ENCODE measurements around the gene DDIT4. TPM values are rescaled to one million over a fixed set of nuclear protein-coding genes. Genes with fewer than 3 reads are reported as not detected.

The DDIT4 gene
- total and polyA plus RNA-seq, 7 experiments from 2014 or later = 25.4 to 335 (median 135) TPM

DNA sequence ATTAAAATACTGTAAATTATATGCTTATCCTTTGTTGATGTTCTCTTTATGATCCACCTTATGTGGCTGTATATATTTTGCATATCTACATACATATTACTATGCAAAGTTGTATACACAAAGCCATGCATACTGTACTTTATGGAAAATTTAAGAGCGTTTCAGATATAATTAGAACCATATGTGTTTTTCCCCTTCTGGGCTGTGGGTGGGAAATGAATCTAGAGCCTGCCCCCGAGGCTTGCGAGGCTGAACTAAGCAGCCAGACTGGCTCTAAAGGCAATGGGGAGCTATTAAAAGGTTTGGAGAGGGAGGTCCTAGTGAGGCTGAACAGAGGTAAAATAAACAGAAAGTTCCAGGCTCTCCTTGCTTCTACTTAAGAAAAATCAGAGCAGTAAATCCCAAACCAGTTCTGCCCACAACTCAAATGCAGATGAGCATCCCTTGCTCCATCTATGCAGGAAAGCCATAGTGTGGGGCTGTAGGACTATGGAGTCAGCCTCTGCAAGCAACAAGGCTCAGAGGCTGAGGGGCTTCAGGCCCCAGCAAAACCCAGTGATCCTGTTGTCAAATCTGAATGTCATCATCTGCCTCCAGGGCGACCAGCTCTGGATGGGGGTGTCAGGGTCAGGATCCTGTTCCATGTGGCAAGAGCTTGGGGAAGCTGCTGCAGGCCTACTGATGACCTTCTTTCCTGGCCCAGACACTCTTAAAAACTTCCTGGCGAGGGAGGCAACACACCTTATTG is 14.1 kb upstream of the DDIT4 start:
- H3K27ac Mint-ChIP-seq = peak overlapping the region; percentile 87 to 97 (median 94)
- Histone ChIP-seq H3K9me3 (ENCODE audit: control insufficient read depth in 2 of 3, low read length in 3 of 3) (no peaks in the 10 kb centered on the region), H3K27me3 (ENCODE audit: control insufficient read depth in 2 of 2, insufficient read depth in 2 of 2, low read length in 2 of 2) (no peaks in the 10 kb centered on the region), H3K27ac (ENCODE audit: low read depth, low read length) (peak overlapping the region; percentile 78), H3K36me3 (ENCODE audit: control insufficient read depth in 2 of 3, insufficient read depth in 3 of 3, low read length in 3 of 3) (no peaks in the 10 kb centered on the region), H3K4me3 (ENCODE audit: low read length) (peak overlapping the region; percentile 68), H3K4me1 (ENCODE audit: control insufficient read depth in 2 of 2, insufficient read depth in 2 of 2, low read length in 2 of 2) (peaks cover 48 to 74% of the 10 kb centered on the region in 2 donors)
- no peaks in the 10 kb centered on the region for H3K27me3 Mint-ChIP-seq
- ATAC-seq = no peak
- CTCF ChIA-PET = interaction anchor here (0.6 to 9.3 kb wide), 8 partner anchors 11 to 171 kb away, joined by 3 to 46 read pairs (median 4); partner anchors contain the start of gene DDIT4
- H3K9me3 Mint-ChIP-seq = no peaks in the 10 kb centered on the region
- intact Hi-C loops (cut with micrococcal nuclease) = loop anchor here (1.0 to 5.0 kb wide), 5 partner anchors 11 to 407 kb away; partner anchors contain the start of genes PSAP (in 1 of the 2) and SPOCK2 (in 1 of the 2)
- H3K4me3 Mint-ChIP-seq = peak overlapping the region; percentile 83 to 93 (median 90)
- POLR2A ChIA-PET = interaction anchor here (0.7 to 18.6 kb wide), 14 partner anchors 12 to 152 kb away, joined by 3 to 219 read pairs (median 8); partner anchors contain the start of genes ANAPC16, ASCC1 and DDIT4
- no peak for DNase-seq
- H3K36me3 Mint-ChIP-seq = no peaks in the 10 kb centered on the region
- peaks cover 37 to 84% (median 72%) of the 10 kb centered on the region in 7 donors for H3K4me1 Mint-ChIP-seq

GRCh38 chr10:72260239-72260975 is 13.3 kb upstream of the DDIT4 start:
- H3K27me3 Mint-ChIP-seq = no peaks in the 10 kb centered on the region
- H3K4me1 Mint-ChIP-seq = peaks cover 32 to 82% (median 69%) of the 10 kb centered on the region in 7 donors
- CTCF ChIA-PET = interaction anchor here (0.7 to 9.3 kb wide), 7 partner anchors 10 to 80 kb away, joined by 3 to 46 read pairs (median 4); partner anchors contain the start of gene DDIT4
- Histone ChIP-seq H3K4me1 (ENCODE audit: control insufficient read depth in 2 of 2, insufficient read depth in 2 of 2, low read length in 2 of 2) (peaks cover 47 to 66% of the 10 kb centered on the region in 2 donors), H3K4me3 (ENCODE audit: low read length) (peak overlapping the region; percentile 68), H3K36me3 (ENCODE audit: control insufficient read depth in 2 of 3, insufficient read depth in 3 of 3, low read length in 3 of 3) (no peaks in the 10 kb centered on the region), H3K27me3 (ENCODE audit: control insufficient read depth in 2 of 2, insufficient read depth in 2 of 2, low read length in 2 of 2) (no peaks in the 10 kb centered on the region), H3K27ac (ENCODE audit: low read depth, low read length) (peak overlapping the region; percentile 78), H3K9me3 (ENCODE audit: control insufficient read depth in 2 of 3, low read length in 3 of 3) (no peaks in the 10 kb centered on the region)
- peak overlapping the region; percentile 83 to 93 (median 90) for H3K4me3 Mint-ChIP-seq
- H3K9me3 Mint-ChIP-seq = no peaks in the 10 kb centered on the region
- DNase-seq (peak in 8 of 9 donors; percentile 55 to 89 (median 66)), ATAC-seq (peak; percentile 85)
- no peaks in the 10 kb centered on the region for H3K36me3 Mint-ChIP-seq
- H3K27ac Mint-ChIP-seq = peak overlapping the region; percentile 87 to 97 (median 94)
- intact Hi-C loops (cut with micrococcal nuclease) = loop anchor here (1.0 to 5.0 kb wide), 5 partner anchors 12 to 408 kb away; partner anchors contain the start of genes PSAP (in 1 of the 2) and SPOCK2 (in 1 of the 2)
- POLR2A ChIA-PET = interaction anchor here (0.7 to 18.6 kb wide), 17 partner anchors 13 to 167 kb away, joined by 3 to 219 read pairs (median 5); partner anchors contain the start of genes ANAPC16, ASCC1 and DDIT4

- peak overlapping the region; percentile 78 for H3K27ac ChIP-seq (ENCODE audit: low read depth, low read length)
- no peaks in the 10 kb centered on the region for H3K9me3 ChIP-seq (ENCODE audit: control insufficient read depth in 2 of 3, low read length in 3 of 3)
- no peaks in the 10 kb centered on the region for H3K27me3 ChIP-seq (ENCODE audit: control insufficient read depth in 2 of 2, insufficient read depth in 2 of 2, low read length in 2 of 2)
- Mint-ChIP-seq H3K27me3 (no peaks in the 10 kb centered on the region), H3K27ac (peak overlapping the region; percentile 87 to 97 (median 94)), H3K9me3 (no peaks in the 10 kb centered on the region), H3K36me3 (no peaks in the 10 kb centered on the region), H3K4me1 (peaks cover 28 to 81% (median 65%) of the 10 kb centered on the region in 7 donors), H3K4me3 (peak overlapping the region; percentile 83 to 93 (median 90))
- ATAC-seq = peak; percentile 40
- no peaks in the 10 kb centered on the region for H3K36me3 ChIP-seq (ENCODE audit: control insufficient read depth in 2 of 3, insufficient read depth in 3 of 3, low read length in 3 of 3)
- POLR2A ChIA-PET = interaction anchor here (0.6 to 18.6 kb wide), 16 partner anchors 12 to 167 kb away, joined by 3 to 219 read pairs (median 4); partner anchors contain the start of genes ANAPC16, ASCC1 and DDIT4
- H3K4me1 ChIP-seq (ENCODE audit: control insufficient read depth in 2 of 2, insufficient read depth in 2 of 2, low read length in 2 of 2) = peaks cover 45 to 59% of the 10 kb centered on the region in 2 donors
- CTCF ChIA-PET = interaction anchor here (1.3 to 9.3 kb wide), 4 partner anchors 10 to 14 kb away, joined by 3 to 46 read pairs (median 6); partner anchors contain the start of gene DDIT4
- intact Hi-C loops (cut with micrococcal nuclease) = loop anchor here (1.0 to 5.0 kb wide), 8 partner anchors 12 to 409 kb away; partner anchors contain the start of genes DDIT4 (in 2 of the 2), ANAPC16 (in 1 of the 2), ASCC1 (in 1 of the 2) and PSAP (in 1 of the 2)
- DNase-seq = peak in 6 of 9 donors; percentile 50 to 71 (median 58)
- H3K4me3 ChIP-seq (ENCODE audit: low read length) = peak overlapping the region; percentile 68
Observed at GRCh38 chr10:72260976-72261783, 12.5 kb upstream of the DDIT4 start.

GRCh38 chr10:72261784-72262404 is 11.8 kb upstream of the DDIT4 start:
- intact Hi-C loops (cut with micrococcal nuclease) = loop anchor here (1.0 to 5.0 kb wide), 8 partner anchors 11 to 410 kb away; partner anchors contain the start of genes DDIT4 (in 2 of the 2), ANAPC16 (in 1 of the 2), ASCC1 (in 1 of the 2) and PSAP (in 1 of the 2)
- no peaks in the 10 kb centered on the region for H3K36me3 ChIP-seq (ENCODE audit: control insufficient read depth in 2 of 3, insufficient read depth in 3 of 3, low read length in 3 of 3)
- no peak for ATAC-seq
- H3K27me3 ChIP-seq (ENCODE audit: control insufficient read depth in 2 of 2, insufficient read depth in 2 of 2, low read length in 2 of 2) = no peaks in the 10 kb centered on the region
- Mint-ChIP-seq H3K4me3 (peak overlapping the region; percentile 83 to 93 (median 90)), H3K36me3 (no peaks in the 10 kb centered on the region), H3K27ac (peak overlapping the region; percentile 87 to 97 (median 94)), H3K9me3 (no peaks in the 10 kb centered on the region), H3K27me3 (no peaks in the 10 kb centered on the region), H3K4me1 (peaks cover 26 to 74% (median 61%) of the 10 kb centered on the region in 7 donors)
- peak overlapping the region; percentile 78 for H3K27ac ChIP-seq (ENCODE audit: low read depth, low read length)
- no peaks in the 10 kb centered on the region for H3K9me3 ChIP-seq (ENCODE audit: control insufficient read depth in 2 of 3, low read length in 3 of 3)
- peaks cover 45 to 54% of the 10 kb centered on the region in 2 donors for H3K4me1 ChIP-seq (ENCODE audit: control insufficient read depth in 2 of 2, insufficient read depth in 2 of 2, low read length in 2 of 2)
- ChIA-PET CTCF (interaction anchor here (0.6 to 9.3 kb wide), 2 partner anchors 13 to 65 kb away, joined by 3 to 46 read pairs; partner anchors contain the start of gene DDIT4), POLR2A (interaction anchor here (2.3 to 18.6 kb wide), 4 partner anchors 11 to 72 kb away, joined by 10 to 219 read pairs (median 27); partner anchors contain the start of gene DDIT4)
- DNase-seq = no peak
- H3K4me3 ChIP-seq (ENCODE audit: low read length) = peak overlapping the region; percentile 68

- H3K36me3 Mint-ChIP-seq = no peaks in the 10 kb centered on the region
- CTCF ChIA-PET = interaction anchor here (0.5 to 9.3 kb wide), 6 partner anchors 9 to 367 kb away, joined by 3 to 46 read pairs (median 4); partner anchors contain the start of gene DDIT4
- peaks cover 41 to 46% of the 10 kb centered on the region in 2 donors for H3K4me1 ChIP-seq (ENCODE audit: control insufficient read depth in 2 of 2, insufficient read depth in 2 of 2, low read length in 2 of 2)
- peak overlapping the region; percentile 10 to 83 (median 70) for H3K4me3 Mint-ChIP-seq
- no peaks in the 10 kb centered on the region for H3K9me3 Mint-ChIP-seq
- no peaks in the 10 kb centered on the region for H3K9me3 ChIP-seq (ENCODE audit: control insufficient read depth in 2 of 3, low read length in 3 of 3)
- POLR2A ChIA-PET = interaction anchor here (0.7 to 18.6 kb wide), 9 partner anchors 9 to 72 kb away, joined by 3 to 219 read pairs (median 3); partner anchors contain the start of genes ANAPC16, ASCC1 and DDIT4
- ATAC-seq = no peak
- peak overlapping the region; percentile 49 for H3K27ac ChIP-seq (ENCODE audit: low read depth, low read length)
- intact Hi-C loops (cut with micrococcal nuclease) = loop anchor here (5.0 kb wide), 2 partner anchors 176 to 411 kb away; partner anchors contain the start of genes PSAP (in 1 of the 2) and SPOCK2 (in 1 of the 2)
- no peaks in the 10 kb centered on the region for H3K36me3 ChIP-seq (ENCODE audit: control insufficient read depth in 2 of 3, insufficient read depth in 3 of 3, low read length in 3 of 3)
- no peaks in the 10 kb centered on the region for H3K27me3 ChIP-seq (ENCODE audit: control insufficient read depth in 2 of 2, insufficient read depth in 2 of 2, low read length in 2 of 2)
- DNase-seq = peak in 7 of 9 donors; percentile 53 to 81 (median 75)
- H3K27ac Mint-ChIP-seq = peak overlapping the region; percentile 66 to 96 (median 87)
- no peaks in the 10 kb centered on the region for H3K27me3 Mint-ChIP-seq
- H3K4me3 ChIP-seq (ENCODE audit: low read length) = no peak overlapping the region
- H3K4me1 Mint-ChIP-seq = peaks cover 22 to 66% (median 54%) of the 10 kb centered on the region in 7 donors
Observed at GRCh38 chr10:72263613-72264241, 10.0 kb upstream of the DDIT4 start.

Measured in naive thymus-derived CD4-positive, alpha-beta T cell (primary cell).